ENCODE measurements around the gene CFAP300. TPM values are rescaled to one million over a fixed set of nuclear protein-coding genes. Genes with fewer than 3 reads are reported as not detected.

Gene CFAP300
- total RNA-seq, 1 donor from 2014 or later: 2.9 TPM

DNA sequence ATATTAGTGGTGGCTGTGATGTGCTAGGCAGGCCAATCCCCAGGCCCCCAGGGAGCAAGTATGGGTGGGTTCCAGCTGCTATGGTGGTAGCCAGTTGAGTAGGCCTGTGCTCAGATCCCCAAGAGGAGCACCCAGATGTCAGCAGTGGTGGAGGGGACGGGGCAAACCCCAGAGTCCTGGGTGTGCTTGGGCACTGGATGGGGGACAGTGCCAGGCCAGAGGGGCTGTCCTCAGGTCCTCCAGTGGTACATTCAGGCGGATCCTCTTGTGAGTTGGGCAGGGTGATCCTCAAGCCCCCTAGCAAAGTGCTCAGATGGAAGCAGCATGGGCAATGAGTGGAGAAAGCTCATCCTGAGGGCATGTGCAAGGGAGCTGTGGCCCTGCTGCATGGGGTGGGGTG is 26.0 kb downstream of the CFAP300 start:
- Mint-ChIP-seq H3K27me3 (ENCODE audit: low read depth) (no peaks in the 10 kb centered on the region), H3K9me3 (peaks cover 30% of the 10 kb centered on the region), H3K4me1 (peaks cover 3% of the 10 kb centered on the region), H3K36me3 (peaks cover 21% of the 10 kb centered on the region), H3K27ac (no peak overlapping the region), H3K4me3 (no peak overlapping the region)
- no peak for DNase-seq (ENCODE audit: low spot score in 2 of 2, unreplicated experiment in 2 of 2)
- no peak for TF ChIP-seq CTCF (IDR thresholded peaks at IDR 0.05; ENCODE audit: unreplicated experiment)

- no peak for DNase-seq (ENCODE audit: low spot score in 2 of 2, unreplicated experiment in 2 of 2)
- Mint-ChIP-seq H3K4me1 (peaks cover 3% of the 10 kb centered on the region), H3K4me3 (no peak overlapping the region), H3K9me3 (no peaks in the 10 kb centered on the region), H3K27me3 (ENCODE audit: low read depth) (no peaks in the 10 kb centered on the region), H3K27ac (no peak overlapping the region), H3K36me3 (no peaks in the 10 kb centered on the region)
- no peak for TF ChIP-seq CTCF (IDR thresholded peaks at IDR 0.05; ENCODE audit: unreplicated experiment)
Measured at GRCh38 chr11:102079625-102080024, 32.4 kb downstream of the CFAP300 start.

GRCh38 chr11:102081313-102081712 is 34.1 kb downstream of the CFAP300 start:
- Mint-ChIP-seq H3K27ac (no peak overlapping the region), H3K4me1 (peaks cover 3% of the 10 kb centered on the region)

GRCh38 chr11:102085864-102086551 is 38.8 kb downstream of the CFAP300 start:
- Mint-ChIP-seq H3K4me3 (no peak overlapping the region), H3K9me3 (no peaks in the 10 kb centered on the region), H3K4me1 (no peaks in the 10 kb centered on the region), H3K27me3 (ENCODE audit: low read depth) (no peaks in the 10 kb centered on the region), H3K36me3 (no peaks in the 10 kb centered on the region), H3K27ac (no peak overlapping the region)
- TF ChIP-seq CTCF (IDR thresholded peaks at IDR 0.05; ENCODE audit: unreplicated experiment): no peak
- DNase-seq (ENCODE audit: low spot score in 2 of 2, unreplicated experiment in 2 of 2): no peak

More at GRCh38 chr11:102081313-102081712, 34.1 kb downstream of the CFAP300 start:
- no peak for DNase-seq (ENCODE audit: low spot score in 2 of 2, unreplicated experiment in 2 of 2)
- H3K36me3 Mint-ChIP-seq: no peaks in the 10 kb centered on the region
- no peaks in the 10 kb centered on the region for H3K27me3 Mint-ChIP-seq (ENCODE audit: low read depth)
- no peak for TF ChIP-seq CTCF (IDR thresholded peaks at IDR 0.05; ENCODE audit: unreplicated experiment)
- no peaks in the 10 kb centered on the region for H3K9me3 Mint-ChIP-seq
- no peak overlapping the region for H3K4me3 Mint-ChIP-seq

GRCh38 chr11:102097186-102097585 is 49.9 kb downstream of the CFAP300 start:
- Mint-ChIP-seq H3K4me3 (no peak overlapping the region), H3K9me3 (no peaks in the 10 kb centered on the region), H3K27ac (peak overlapping the region; percentile 65), H3K36me3 (no peaks in the 10 kb centered on the region), H3K4me1 (peaks cover 4% of the 10 kb centered on the region), H3K27me3 (ENCODE audit: low read depth) (no peaks in the 10 kb centered on the region)
- DNase-seq (ENCODE audit: low spot score in 2 of 2, unreplicated experiment in 2 of 2): no peak
- no peak for TF ChIP-seq CTCF (IDR thresholded peaks at IDR 0.05; ENCODE audit: unreplicated experiment)

Data from mesothelial cell of epicardium (in vitro differentiated cells).